SK-N-SH treated with all-trans-retinoic acid at 6 μM for 48 hours (cell line): ENCODE measurements around the gene AFG3L2.

Source experiments
- ARNTL ChIP-seq: fragments of 450-650 bp; formaldehyde crosslinking; IDR thresholded peaks from 2 replicates; pipeline ENCODE4 v1.5.0; 2020; ENCODE audit warnings: low read depth, mild to moderate bottlenecking, moderate library complexity, borderline replicate concordance
- BACH2 ChIP-seq: fragments of 250-450 bp; sonication (Bioruptor Pico); IDR thresholded peaks from 2 replicates; pipeline ENCODE4 v1.9.0; 2021; ENCODE audit warnings: mild to moderate bottlenecking, borderline replicate concordance
- CSDC2 ChIP-seq: fragments of 250-450 bp; sonication (Bioruptor Pico); IDR thresholded peaks from 2 replicates; pipeline ENCODE4 v1.5.0; 2020; ENCODE audit warnings: mild to moderate bottlenecking, moderate library complexity
- TCF4 ChIP-seq: fragments of 250-450 bp; sonication (Bioruptor Pico); IDR thresholded peaks from 2 replicates; pipeline ENCODE4 v1.8.0; 2021; ENCODE audit warnings: mild to moderate bottlenecking, moderate library complexity, borderline replicate concordance
- ZFP3 ChIP-seq: fragments of 250-450 bp; sonication (Bioruptor Pico); IDR thresholded peaks from 2 replicates; pipeline ENCODE4 v1.5.0; 2020; ENCODE audit warnings: mild to moderate bottlenecking, moderate library complexity
- ZFP30 ChIP-seq: fragments of 450-650 bp; formaldehyde crosslinking; IDR thresholded peaks from 2 replicates; pipeline ENCODE4 v1.5.0; 2022; ENCODE audit warnings: mild to moderate bottlenecking, moderate library complexity
- ZNF8 ChIP-seq: fragments of 450-650 bp; formaldehyde crosslinking; IDR thresholded peaks from 2 replicates; pipeline ENCODE4 v1.5.0; 2020; ENCODE audit warnings: mild to moderate bottlenecking, moderate library complexity
- TF ChIP-seq, protein P1 (sequence below): fragments of 250-450 bp; sonication (Bioruptor Pico); IDR thresholded peaks from 2 replicates; pipeline ENCODE4 v1.5.1; 2020; ENCODE audit warnings: low read depth, mild to moderate bottlenecking, moderate library complexity

- TF ChIP-seq ZFP30 (CRISPR knock-in tag) (no peak), TCF4 (CRISPR knock-in tag) (no peak), ARNTL (CRISPR knock-in tag) (no peak), CSDC2 (CRISPR knock-in tag) (no peak), ZNF8 (CRISPR knock-in tag) (no peak), BACH2 (no peak), ZFP3 (CRISPR knock-in tag) (no peak)
- TF ChIP-seq, protein P1, sequence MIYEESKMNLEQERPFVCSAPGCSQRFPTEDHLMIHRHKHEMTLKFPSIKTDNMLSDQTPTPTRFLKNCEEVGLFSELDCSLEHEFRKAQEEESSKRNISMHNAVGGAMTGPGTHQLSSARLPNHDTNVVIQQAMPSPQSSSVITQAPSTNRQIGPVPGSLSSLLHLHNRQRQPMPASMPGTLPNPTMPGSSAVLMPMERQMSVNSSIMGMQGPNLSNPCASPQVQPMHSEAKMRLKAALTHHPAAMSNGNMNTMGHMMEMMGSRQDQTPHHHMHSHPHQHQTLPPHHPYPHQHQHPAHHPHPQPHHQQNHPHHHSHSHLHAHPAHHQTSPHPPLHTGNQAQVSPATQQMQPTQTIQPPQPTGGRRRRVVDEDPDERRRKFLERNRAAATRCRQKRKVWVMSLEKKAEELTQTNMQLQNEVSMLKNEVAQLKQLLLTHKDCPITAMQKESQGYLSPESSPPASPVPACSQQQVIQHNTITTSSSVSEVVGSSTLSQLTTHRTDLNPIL (CRISPR knock-in tag), result no peak
Measured at GRCh38 chr18:12282442-12283039, 94.5 kb downstream of the AFG3L2 start.
